ENCODE data around the gene SLC25A23.
"Not testable (repeated sequence)": the region's sequence is repeated elsewhere in the genome, so short reads cannot be mapped to it uniquely, and the experiment has no call there.

Gene SLC25A23

GRCh38 chr19:6459262-6460098, at the start of gene SLC25A23:
TSS of gene SLC25A23 (minus strand) at chr19:6459792. CDS start at chr19:6459628, 164 bp downstream.
- peak; percentile 53 to 66 for DNase-seq

DNA sequence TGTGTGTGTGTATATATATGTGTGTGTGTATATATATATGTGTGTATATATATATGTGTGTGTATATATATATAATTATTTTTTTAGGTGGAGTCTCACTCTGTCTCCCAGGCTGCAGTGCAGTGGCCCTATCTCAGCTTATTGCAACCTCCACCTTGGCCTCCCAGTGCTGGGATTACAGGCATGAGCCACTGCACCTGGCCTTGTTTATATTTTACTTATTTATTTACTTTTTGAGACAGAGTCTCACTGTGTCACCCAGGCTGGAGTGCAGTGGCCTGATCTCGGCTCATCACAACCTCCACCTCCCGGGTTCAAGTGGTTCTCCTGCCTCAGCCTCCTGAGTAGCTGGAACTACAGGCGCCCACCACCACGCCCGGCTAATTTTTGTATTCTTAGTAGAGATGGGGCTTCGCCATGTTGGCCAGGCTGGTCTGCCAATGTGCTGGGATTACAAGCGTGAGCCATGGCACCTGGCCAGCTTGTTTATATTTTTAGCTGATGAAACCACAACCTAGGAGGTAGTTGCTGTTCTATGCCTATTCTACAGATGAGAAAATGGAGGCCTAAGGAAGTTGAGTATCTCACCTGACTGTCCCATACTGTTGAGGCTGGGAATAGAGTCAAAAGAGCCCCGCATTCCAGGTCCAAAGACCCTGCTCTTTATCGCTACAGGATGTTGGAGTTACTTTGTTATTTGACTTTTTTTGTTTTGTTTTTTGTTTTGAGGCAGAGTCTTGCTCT, 48.6 kb upstream of the SLC25A23 start:
- not testable (repeated sequence) for DNase-seq

- DNase-seq = no peak
Measured at GRCh38 chr19:6503407-6504201, 44.0 kb upstream of the SLC25A23 start.

DNA sequence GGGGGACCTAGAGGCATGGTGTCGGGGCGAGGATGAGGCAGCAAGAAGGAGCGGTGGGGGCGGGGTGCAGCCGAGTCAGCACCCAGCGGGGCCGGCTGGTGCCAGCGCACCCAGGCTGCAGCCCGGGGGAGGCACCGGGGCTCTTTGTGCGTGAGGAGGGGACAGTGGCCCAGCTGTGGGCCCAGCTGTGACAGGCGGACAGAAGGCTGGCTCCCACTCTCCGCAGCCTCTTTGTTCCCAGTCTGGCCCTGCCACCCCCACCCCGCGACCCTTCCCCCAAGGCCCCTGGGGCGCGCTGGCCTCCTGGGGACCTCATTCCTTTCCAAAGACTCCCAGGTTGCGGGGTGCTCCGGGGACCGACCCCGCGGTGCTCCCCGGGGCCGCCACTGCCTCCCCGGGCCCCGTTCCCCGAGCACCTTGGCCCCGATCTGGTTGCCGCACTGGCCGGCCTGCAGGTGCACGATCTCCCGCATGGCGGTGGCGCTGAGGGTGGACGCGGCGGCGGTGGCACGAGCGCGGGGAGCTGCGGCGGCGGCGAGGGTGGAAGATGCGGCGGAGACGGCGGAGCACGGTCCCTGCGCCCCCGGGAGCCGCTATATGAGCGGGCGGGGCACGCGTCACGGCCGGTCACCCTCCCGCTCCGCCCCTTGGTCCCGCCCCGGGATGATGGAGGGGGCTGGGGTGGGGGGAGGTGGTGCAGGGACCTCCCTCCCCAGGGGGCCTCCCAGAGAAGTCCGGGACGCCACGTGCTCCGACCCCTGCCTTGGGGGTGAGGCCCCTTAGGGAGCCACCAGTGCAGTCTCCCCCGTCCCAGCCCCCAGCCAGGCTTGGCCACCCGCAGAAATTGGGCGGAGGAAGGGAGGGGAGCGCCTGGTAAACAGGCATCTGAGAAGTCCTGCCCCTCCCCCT, 42.4 kb upstream of the SLC25A23 start, which contains the start of gene TUBB4A:
Gene TUBB4A, minus strand, starts transcription at position 570 of the 909 bp plus-strand sequence. Its CDS starts 97 bp downstream, at position 473.
- peak; percentile 40 to 54 for DNase-seq

DNA sequence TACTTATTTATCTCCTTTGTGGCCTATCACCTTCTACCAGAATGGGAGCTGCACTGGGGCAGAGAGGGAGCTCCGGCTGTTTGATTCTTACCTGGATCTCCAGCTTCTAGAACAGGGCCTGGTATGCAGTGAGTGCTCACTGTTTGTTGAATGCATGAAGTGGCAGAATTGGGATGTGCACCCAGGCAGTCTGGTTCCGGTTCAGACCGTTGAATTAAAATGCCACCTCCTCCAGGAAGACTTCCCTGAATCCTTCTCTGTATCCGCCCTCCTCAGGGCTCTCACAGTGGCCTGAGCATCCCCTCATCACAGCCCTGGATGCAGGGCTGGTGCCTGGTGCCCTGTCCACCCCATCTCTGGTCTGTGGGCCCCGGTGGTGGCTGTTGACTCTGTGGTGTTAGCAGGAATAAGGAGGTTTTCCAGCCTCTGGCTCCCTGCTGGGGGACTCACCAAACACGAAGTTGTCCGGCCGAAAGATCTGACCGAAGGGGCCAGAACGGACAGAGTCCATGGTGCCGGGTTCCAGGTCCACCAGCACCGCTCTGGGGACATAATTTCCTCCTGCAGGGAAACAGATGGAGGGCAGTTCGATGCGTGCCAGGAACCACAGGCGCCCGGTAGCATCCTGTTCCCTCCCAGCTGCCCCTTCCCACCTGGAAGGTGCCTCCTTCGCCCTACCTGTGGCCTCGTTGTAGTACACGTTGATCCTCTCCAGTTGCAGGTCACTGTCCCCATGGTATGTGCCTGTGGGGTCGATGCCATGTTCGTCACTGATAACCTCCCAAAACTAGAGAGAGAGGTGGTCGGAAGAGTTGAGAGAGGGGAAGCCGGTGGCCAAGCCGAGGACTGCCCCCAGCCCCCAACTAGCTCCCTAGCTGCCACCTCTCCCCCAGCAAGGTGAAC, 41.5 kb upstream of the SLC25A23 start:
- DNase-seq = no peak

DNA sequence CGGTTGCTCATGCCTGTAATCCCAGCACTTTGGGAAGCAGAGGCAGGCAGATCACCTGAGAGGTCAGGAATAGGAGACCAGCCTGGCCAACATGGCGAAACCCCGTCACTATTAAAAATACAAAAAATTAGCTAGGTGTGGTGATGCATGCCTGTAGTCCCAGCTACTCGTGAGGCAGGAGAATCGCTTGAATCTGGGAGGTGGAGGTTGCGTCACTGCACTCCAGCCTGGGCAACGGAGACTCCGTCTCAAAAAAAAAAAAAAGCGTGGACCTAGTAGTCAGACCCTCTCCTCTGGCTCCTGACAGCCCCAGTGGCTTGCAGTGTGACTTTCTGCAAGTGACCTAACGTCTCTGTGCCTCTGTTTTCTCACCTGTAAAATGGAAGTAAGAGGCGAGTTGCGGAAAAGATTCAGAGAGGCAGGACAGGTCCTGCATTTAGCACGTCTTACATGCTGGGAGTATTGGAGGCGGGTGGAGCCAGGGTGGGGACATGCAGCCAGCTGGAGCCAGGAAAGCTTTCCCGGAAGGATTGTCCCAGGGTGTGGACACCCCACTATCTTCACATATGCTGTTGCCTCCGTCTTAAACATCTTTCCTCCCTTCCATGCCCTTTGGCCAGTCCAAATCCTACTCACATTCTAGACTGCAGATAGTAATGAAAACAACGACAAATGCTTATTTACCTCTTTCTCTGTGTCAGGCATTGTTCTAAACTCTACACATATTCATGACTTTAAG, 39.6 kb upstream of the SLC25A23 start:
- DNase-seq = no peak

DNA sequence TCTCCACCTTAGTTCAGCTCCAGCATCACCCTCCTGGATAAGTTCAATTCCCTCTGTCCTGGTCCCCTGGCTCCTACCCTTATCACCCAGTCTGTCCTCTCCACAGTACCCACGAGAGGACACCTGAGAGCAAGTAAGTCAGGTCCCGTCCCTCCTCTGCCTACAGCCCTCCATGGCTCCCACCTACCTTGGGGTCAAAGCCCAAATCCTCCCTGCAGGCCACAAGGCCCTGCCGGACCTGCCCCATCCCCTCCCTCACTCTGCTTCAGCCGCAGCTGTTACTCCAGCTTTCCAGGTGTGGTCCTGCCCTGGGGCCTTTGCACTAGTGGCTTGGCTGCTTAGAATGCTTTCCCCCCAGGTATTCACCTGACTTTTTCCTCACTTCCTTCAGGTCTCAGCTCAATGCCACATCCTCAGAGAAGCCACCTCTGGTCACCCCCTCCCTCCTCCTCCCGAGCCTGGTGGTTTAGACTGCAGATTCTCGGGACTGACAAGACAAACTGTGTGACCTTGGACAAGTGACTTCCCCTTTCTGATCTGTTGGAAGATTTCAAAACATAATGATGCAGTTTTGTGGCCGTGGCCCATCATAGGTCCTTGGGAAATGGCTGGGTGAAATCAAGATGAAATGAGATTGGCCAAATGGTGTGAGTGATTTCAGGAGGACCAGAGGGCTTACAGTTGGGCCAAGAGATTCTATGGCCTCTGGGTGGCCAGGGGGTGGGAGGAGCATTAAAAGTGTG, 38.9 kb upstream of the SLC25A23 start:
- DNase-seq = no peak

DNA sequence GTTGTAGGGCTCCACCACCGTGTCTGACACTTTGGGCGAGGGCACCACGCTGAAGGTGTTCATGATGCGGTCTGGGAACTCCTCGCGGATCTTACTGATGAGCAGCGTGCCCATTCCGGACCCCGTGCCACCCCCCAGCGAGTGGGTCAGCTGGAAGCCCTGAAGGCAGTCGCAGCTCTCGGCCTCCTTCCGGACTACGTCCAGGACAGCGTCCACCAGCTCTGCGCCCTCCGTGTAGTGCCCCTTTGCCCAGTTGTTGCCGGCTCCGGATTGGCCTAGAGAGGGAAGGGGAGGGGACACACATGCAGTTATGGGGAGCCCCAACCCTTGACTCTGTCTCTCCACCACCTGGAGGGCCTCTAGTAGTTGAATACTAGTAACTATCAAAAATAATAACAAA, 36.4 kb upstream of the SLC25A23 start:
- DNase-seq = no peak

DNA sequence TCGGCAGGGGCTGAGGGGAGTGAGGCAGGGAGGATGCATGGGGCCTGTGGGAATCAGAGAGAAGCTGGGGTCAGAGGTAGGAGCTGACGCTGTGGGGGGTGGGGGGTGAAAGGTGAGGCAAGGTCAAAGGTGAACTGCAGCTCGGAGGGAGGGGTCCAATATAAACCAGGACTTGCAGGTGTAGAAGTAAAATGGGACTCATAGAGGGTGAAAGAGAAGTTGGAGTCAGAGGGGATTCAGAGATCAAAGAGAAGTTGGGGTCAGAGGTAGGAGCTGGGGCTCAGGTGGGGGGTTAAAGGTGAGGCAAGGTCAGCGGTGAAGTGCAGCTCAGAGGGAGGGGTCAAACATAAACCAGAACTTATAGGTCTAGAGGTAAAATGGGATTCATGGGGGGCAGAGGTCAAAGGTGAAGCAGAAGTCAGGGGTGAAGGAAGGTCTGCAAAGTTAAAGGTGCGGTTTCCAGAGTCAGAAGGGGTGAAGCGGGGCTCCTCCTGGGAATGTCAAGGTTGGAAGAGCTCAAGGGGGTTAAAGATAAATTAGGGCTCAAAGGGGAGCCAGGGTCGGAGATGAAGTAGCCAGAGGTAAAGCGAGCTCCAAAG, 34.9 kb upstream of the SLC25A23 start:
- DNase-seq = no peak

- DNase-seq = no peak
Measured at GRCh38 chr19:6491802-6492592, 32.4 kb upstream of the SLC25A23 start.

DNA sequence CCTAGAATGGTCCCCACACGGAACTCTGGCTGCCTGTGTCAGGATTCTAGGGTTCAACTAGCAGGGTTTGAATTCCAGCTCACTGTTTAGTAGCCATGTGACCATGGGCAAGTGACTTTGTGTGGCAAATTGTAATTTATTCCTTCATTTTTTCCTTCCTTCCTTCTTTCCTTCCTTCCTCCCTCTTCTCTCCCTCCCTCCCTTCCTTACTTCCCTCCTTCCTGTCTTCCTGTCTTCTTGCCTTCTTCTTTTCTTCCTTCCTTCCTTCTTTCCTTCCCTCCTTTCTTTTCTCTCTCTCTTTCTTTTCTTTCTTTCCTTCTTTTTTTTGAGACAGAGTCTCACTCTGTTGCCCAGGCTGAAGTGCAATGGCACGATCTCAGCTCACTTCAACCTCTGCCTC, 30.5 kb upstream of the SLC25A23 start:
- DNase-seq = no peak

DNA sequence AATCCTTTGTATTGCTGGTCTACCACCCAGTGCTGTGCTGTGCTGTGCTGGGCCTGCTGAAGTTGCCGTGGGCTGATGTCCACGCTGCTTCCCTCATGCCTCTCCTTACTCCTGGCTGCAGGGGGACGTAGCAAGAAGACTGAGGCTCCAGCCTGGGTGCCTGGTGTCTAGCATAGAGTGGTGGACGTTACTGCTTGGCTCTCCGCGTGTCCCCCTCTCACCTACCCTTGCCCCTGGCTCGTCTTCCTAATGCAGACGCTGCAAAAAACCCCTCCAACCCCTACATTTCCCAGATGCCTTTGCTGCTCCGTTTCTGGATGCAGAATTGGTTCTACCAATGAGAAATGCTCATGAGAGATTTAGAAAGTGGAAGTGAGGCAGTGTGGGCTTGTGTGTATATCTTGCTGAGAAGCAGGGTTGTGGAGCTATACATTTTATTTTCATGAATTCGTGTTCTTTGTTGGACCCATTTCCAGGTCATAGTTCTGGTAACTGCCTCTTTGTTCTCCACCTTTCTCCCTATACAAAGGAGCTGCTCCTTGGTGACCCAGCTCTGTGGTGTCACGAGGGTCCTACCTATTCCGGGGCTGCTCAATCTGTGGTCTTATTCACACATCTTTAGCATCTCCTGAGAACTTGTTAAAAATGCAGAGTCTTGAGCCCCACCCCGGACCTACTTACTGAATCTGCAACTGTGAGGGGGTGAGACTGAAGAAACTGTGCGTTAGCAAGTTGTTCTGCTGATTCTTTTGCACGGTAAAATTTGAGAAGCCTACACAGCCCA, 29.9 kb upstream of the SLC25A23 start:
- no peak for DNase-seq

DNA sequence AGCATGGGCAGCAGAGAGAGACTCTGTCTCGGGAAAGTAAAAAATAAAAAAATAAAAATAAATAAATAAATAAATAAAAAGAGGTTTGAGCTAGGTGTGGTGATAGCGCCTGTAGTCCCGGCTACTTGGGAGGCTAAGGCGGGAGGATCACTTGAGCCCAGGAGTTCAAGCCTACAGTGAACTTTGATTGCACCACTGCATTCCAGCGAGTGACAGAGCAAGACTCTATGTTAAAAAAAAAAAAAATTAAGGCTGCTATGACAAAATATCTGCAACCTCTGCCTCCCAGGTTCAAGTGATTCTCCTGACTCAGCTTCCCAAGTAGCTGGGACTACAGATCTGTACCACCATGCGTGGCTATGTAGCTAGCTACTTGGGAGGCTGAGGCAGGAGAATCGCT, 25.2 kb upstream of the SLC25A23 start:
- no peak for DNase-seq

GRCh38 chr19:6484230-6484629, 24.6 kb upstream of the SLC25A23 start:
- DNase-seq = no peak

DNA sequence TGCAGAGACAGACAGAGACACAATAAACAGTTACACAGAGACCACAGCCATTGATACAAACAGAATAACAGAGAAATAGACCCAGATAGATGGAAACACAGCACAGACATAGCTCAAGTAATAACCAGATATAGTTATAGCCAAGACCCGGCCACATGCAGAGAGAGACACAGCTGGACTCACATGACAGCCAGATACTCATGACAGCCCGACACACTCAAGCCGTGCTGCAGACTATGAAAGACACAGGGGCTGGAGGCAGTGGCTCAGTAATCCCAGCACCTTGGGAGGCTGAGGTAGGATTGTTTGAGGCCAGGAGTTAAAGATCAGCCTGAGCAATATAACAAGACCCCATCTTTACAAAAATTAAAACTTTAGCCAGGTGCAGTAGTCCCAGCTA, 23.6 kb upstream of the SLC25A23 start:
- no peak for DNase-seq

DNA sequence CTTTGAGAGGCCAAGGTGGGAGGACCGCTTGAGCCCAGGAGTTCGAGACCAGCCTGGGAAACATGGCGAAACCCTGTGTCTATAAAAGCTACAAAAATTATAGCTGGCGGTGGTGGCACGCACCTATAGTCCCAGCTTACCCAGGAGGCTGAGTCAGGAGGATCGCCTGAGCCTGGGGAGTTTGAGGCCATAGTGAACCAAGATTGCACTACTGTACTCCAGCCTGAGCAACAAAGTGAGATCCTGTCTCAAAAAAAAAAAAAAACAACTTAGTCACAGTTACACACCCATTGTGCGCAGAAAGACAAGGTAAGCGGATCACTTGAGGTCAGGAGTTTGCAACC, 22.7 kb upstream of the SLC25A23 start:
- DNase-seq = no peak

GRCh38 chr19:6481541-6482342, 22.1 kb upstream of the SLC25A23 start, which contains the start of gene DENND1C:
TSS of gene DENND1C (minus strand) at chr19:6481787. CDS start at chr19:6481695, 92 bp downstream.
- DNase-seq = peak; percentile 62 to 65
